ENCODE results near the gene MTF1.
A peak's percentile ranks its signal among the peaks of the same experiment; 100 is the strongest.

Gene MTF1

GRCh38 chr1:37866491-37866890 lies 7.1 kb upstream of the MTF1 start:
- H3K4me1 ChIP-seq (ENCODE audit: insufficient read depth, insufficient read length) = no peaks in the 10 kb centered on the region
- no peaks in the 10 kb centered on the region for H3K9me3 ChIP-seq (ENCODE audit: insufficient read depth, low read length)
- no peak overlapping the region for H3K9ac ChIP-seq (ENCODE audit: insufficient read length, low read depth)
- H3K27me3 ChIP-seq (ENCODE audit: insufficient read depth, insufficient read length) = no peaks in the 10 kb centered on the region
- no peak for DNase-seq (ENCODE audit: low read depth, low spot score)
- H3K4me3 ChIP-seq (ENCODE audit: insufficient read length, low read depth) = no peak overlapping the region
- TF ChIP-seq ZNF274 (IDR thresholded peaks at IDR 0.05; ENCODE audit: low read depth, low read length) (no peak), YY1 (IDR thresholded peaks at IDR 0.05; ENCODE audit: insufficient read depth, insufficient read length) (no peak), SUZ12 (IDR thresholded peaks at IDR 0.05; ENCODE audit: extremely low read depth, insufficient read depth, insufficient read length) (no peak)
- H3K36me3 ChIP-seq (ENCODE audit: insufficient read depth, insufficient read length, low read length) = peaks cover 69% of the 10 kb centered on the region

GRCh38 chr1:37865348-37866120 lies 6.1 kb upstream of the MTF1 start:
- Histone ChIP-seq H3K9ac (ENCODE audit: insufficient read length, low read depth) (no peak overlapping the region), H3K27me3 (ENCODE audit: insufficient read depth, insufficient read length) (no peaks in the 10 kb centered on the region), H3K4me3 (ENCODE audit: insufficient read length, low read depth) (no peak overlapping the region), H3K9me3 (ENCODE audit: insufficient read depth, low read length) (no peaks in the 10 kb centered on the region), H3K4me1 (ENCODE audit: insufficient read depth, insufficient read length) (no peaks in the 10 kb centered on the region), H3K36me3 (ENCODE audit: insufficient read depth, insufficient read length, low read length) (peaks cover 63% of the 10 kb centered on the region)
- TF ChIP-seq ZNF274 (IDR thresholded peaks at IDR 0.05; ENCODE audit: low read depth, low read length) (no peak), YY1 (IDR thresholded peaks at IDR 0.05; ENCODE audit: insufficient read depth, insufficient read length) (no peak), SUZ12 (IDR thresholded peaks at IDR 0.05; ENCODE audit: extremely low read depth, insufficient read depth, insufficient read length) (no peak)
- no peak for DNase-seq (ENCODE audit: low read depth, low spot score)

GRCh38 chr1:37862330-37862729 lies 2.9 kb upstream of the MTF1 start:
- Histone ChIP-seq H3K4me3 (ENCODE audit: insufficient read length, low read depth) (no peak overlapping the region), H3K9me3 (ENCODE audit: insufficient read depth, low read length) (no peaks in the 10 kb centered on the region), H3K4me1 (ENCODE audit: insufficient read depth, insufficient read length) (peaks cover 4% of the 10 kb centered on the region), H3K36me3 (ENCODE audit: insufficient read depth, insufficient read length, low read length) (peaks cover 51% of the 10 kb centered on the region), H3K27me3 (ENCODE audit: insufficient read depth, insufficient read length) (no peaks in the 10 kb centered on the region), H3K9ac (ENCODE audit: insufficient read length, low read depth) (no peak overlapping the region)
- TF ChIP-seq YY1 (IDR thresholded peaks at IDR 0.05; ENCODE audit: insufficient read depth, insufficient read length) = no peak
- TF ChIP-seq ZNF274 (IDR thresholded peaks at IDR 0.05; ENCODE audit: low read depth, low read length) = no peak
- no peak for TF ChIP-seq SUZ12 (IDR thresholded peaks at IDR 0.05; ENCODE audit: extremely low read depth, insufficient read depth, insufficient read length)
- DNase-seq (ENCODE audit: low read depth, low spot score) = no peak

- Histone ChIP-seq H3K27me3 (ENCODE audit: insufficient read depth, insufficient read length) (no peaks in the 10 kb centered on the region), H3K4me3 (ENCODE audit: insufficient read length, low read depth) (no peak overlapping the region), H3K4me1 (ENCODE audit: insufficient read depth, insufficient read length) (peaks cover 4% of the 10 kb centered on the region), H3K36me3 (ENCODE audit: insufficient read depth, insufficient read length, low read length) (peaks cover 51% of the 10 kb centered on the region), H3K9me3 (ENCODE audit: insufficient read depth, low read length) (no peaks in the 10 kb centered on the region), H3K9ac (ENCODE audit: insufficient read length, low read depth) (peak overlapping the region; percentile 100)
- TF ChIP-seq ZNF274 (IDR thresholded peaks at IDR 0.05; ENCODE audit: low read depth, low read length) (no peak), SUZ12 (IDR thresholded peaks at IDR 0.05; ENCODE audit: extremely low read depth, insufficient read depth, insufficient read length) (no peak), YY1 (IDR thresholded peaks at IDR 0.05; ENCODE audit: insufficient read depth, insufficient read length) (no peak)
- no peak for DNase-seq (ENCODE audit: low read depth, low spot score)
Observed at GRCh38 chr1:37861151-37861550, 1.8 kb upstream of the MTF1 start.

GRCh38 chr1:37860346-37860666 lies 914 bp upstream of the MTF1 start:
- H3K9ac ChIP-seq (ENCODE audit: insufficient read length, low read depth) = peak overlapping the region; percentile 100
- no peaks in the 10 kb centered on the region for H3K27me3 ChIP-seq (ENCODE audit: insufficient read depth, insufficient read length)
- H3K4me3 ChIP-seq (ENCODE audit: insufficient read length, low read depth) = peak overlapping the region; percentile 99
- H3K4me1 ChIP-seq (ENCODE audit: insufficient read depth, insufficient read length) = peaks cover 4% of the 10 kb centered on the region
- TF ChIP-seq YY1 (IDR thresholded peaks at IDR 0.05; ENCODE audit: insufficient read depth, insufficient read length) = no peak
- no peak for TF ChIP-seq SUZ12 (IDR thresholded peaks at IDR 0.05; ENCODE audit: extremely low read depth, insufficient read depth, insufficient read length)
- no peak for TF ChIP-seq ZNF274 (IDR thresholded peaks at IDR 0.05; ENCODE audit: low read depth, low read length)
- peaks cover 44% of the 10 kb centered on the region for H3K36me3 ChIP-seq (ENCODE audit: insufficient read depth, insufficient read length, low read length)
- no peak for DNase-seq (ENCODE audit: low read depth, low spot score)
- H3K9me3 ChIP-seq (ENCODE audit: insufficient read depth, low read length) = no peaks in the 10 kb centered on the region

- H3K4me1 ChIP-seq (ENCODE audit: insufficient read depth, insufficient read length) = peaks cover 4% of the 10 kb centered on the region
- no peak for DNase-seq (ENCODE audit: low read depth, low spot score)
- TF ChIP-seq YY1 (IDR thresholded peaks at IDR 0.05; ENCODE audit: insufficient read depth, insufficient read length) = no peak
- TF ChIP-seq ZNF274 (IDR thresholded peaks at IDR 0.05; ENCODE audit: low read depth, low read length) = no peak
- TF ChIP-seq SUZ12 (IDR thresholded peaks at IDR 0.05; ENCODE audit: extremely low read depth, insufficient read depth, insufficient read length) = no peak
- H3K27me3 ChIP-seq (ENCODE audit: insufficient read depth, insufficient read length) = no peaks in the 10 kb centered on the region
- peak overlapping the region; percentile 99 for H3K4me3 ChIP-seq (ENCODE audit: insufficient read length, low read depth)
- H3K36me3 ChIP-seq (ENCODE audit: insufficient read depth, insufficient read length, low read length) = peaks cover 45% of the 10 kb centered on the region
- no peaks in the 10 kb centered on the region for H3K9me3 ChIP-seq (ENCODE audit: insufficient read depth, low read length)
- H3K9ac ChIP-seq (ENCODE audit: insufficient read length, low read depth) = peak overlapping the region; percentile 100
Observed at GRCh38 chr1:37858931-37859506, 373 bp downstream of the MTF1 start.

- Histone ChIP-seq H3K9ac (ENCODE audit: insufficient read length, low read depth) (no peak overlapping the region), H3K4me1 (ENCODE audit: insufficient read depth, insufficient read length) (peaks cover 4% of the 10 kb centered on the region), H3K9me3 (ENCODE audit: insufficient read depth, low read length) (no peaks in the 10 kb centered on the region), H3K4me3 (ENCODE audit: insufficient read length, low read depth) (no peak overlapping the region), H3K36me3 (ENCODE audit: insufficient read depth, insufficient read length, low read length) (peaks cover 45% of the 10 kb centered on the region), H3K27me3 (ENCODE audit: insufficient read depth, insufficient read length) (no peaks in the 10 kb centered on the region)
- TF ChIP-seq ZNF274 (IDR thresholded peaks at IDR 0.05; ENCODE audit: low read depth, low read length) (no peak), SUZ12 (IDR thresholded peaks at IDR 0.05; ENCODE audit: extremely low read depth, insufficient read depth, insufficient read length) (no peak), YY1 (IDR thresholded peaks at IDR 0.05; ENCODE audit: insufficient read depth, insufficient read length) (no peak)
- DNase-seq (ENCODE audit: low read depth, low spot score) = no peak
Observed at GRCh38 chr1:37854406-37854805, 5.0 kb downstream of the MTF1 start.
